SK-N-SH treated with all-trans-retinoic acid at 6 μM for 48 hours (cell line): ENCODE results near the gene GSTO2.
"Not testable (repeated sequence)": the region's sequence is repeated elsewhere in the genome, so short reads cannot be mapped to it uniquely, and the experiment has no call there.

Experiments
- ATAC-seq: fragments of 200-7000 bp; cut with Tn5 transposase; 3 replicates; pipeline ENCODE4 v1.9.1; 2020; ENCODE audit warnings: mild to moderate bottlenecking, moderate library complexity
- ARNTL ChIP-seq: fragments of 450-650 bp; formaldehyde crosslinking; IDR thresholded peaks from 2 replicates; pipeline ENCODE4 v1.5.0; 2020; ENCODE audit warnings: low read depth, mild to moderate bottlenecking, moderate library complexity, borderline replicate concordance
- BACH2 ChIP-seq: fragments of 250-450 bp; sonication (Bioruptor Pico); IDR thresholded peaks from 2 replicates; pipeline ENCODE4 v1.9.0; 2021; ENCODE audit warnings: mild to moderate bottlenecking, borderline replicate concordance
- CSDC2 ChIP-seq: fragments of 250-450 bp; sonication (Bioruptor Pico); IDR thresholded peaks from 2 replicates; pipeline ENCODE4 v1.5.0; 2020; ENCODE audit warnings: mild to moderate bottlenecking, moderate library complexity
- ESRRG ChIP-seq: fragments of 250-450 bp; sonication (Bioruptor Pico); IDR thresholded peaks from 2 replicates; pipeline ENCODE4 v1.6.1; 2021; ENCODE audit warnings: mild to moderate bottlenecking
- GLIS3 ChIP-seq: fragments of 250-450 bp; sonication (Bioruptor Pico); IDR thresholded peaks from 2 replicates; pipeline ENCODE4 v1.5.0; 2020; ENCODE audit warnings: mild to moderate bottlenecking, moderate library complexity
- ISL1 ChIP-seq: fragments of 250-450 bp; sonication (Bioruptor Pico); IDR thresholded peaks from 2 replicates; pipeline ENCODE4 v2.1.2; 2022; ENCODE audit warnings: mild to moderate bottlenecking, moderate library complexity
- OSR1 ChIP-seq: fragments of 250-450 bp; sonication (Bioruptor Pico); IDR thresholded peaks from 2 replicates; pipeline ENCODE4 v1.8.0; 2022; ENCODE audit warnings: moderate library complexity, mild to moderate bottlenecking, inconsistent platforms
- RARB ChIP-seq: fragments of 250-450 bp; sonication (Bioruptor Pico); IDR thresholded peaks from 2 replicates; pipeline ENCODE4 v1.8.0; 2021; ENCODE audit warnings: mild to moderate bottlenecking, moderate library complexity
- TCF4 ChIP-seq: fragments of 250-450 bp; sonication (Bioruptor Pico); IDR thresholded peaks from 2 replicates; pipeline ENCODE4 v1.8.0; 2021; ENCODE audit warnings: mild to moderate bottlenecking, moderate library complexity, borderline replicate concordance
- TOX ChIP-seq: fragments of 250-450 bp; sonication (Bioruptor Pico); IDR thresholded peaks from 2 replicates; pipeline ENCODE4 v1.8.0; 2021; ENCODE audit warnings: mild to moderate bottlenecking, moderate library complexity, borderline replicate concordance
- ZFP3 ChIP-seq: fragments of 250-450 bp; sonication (Bioruptor Pico); IDR thresholded peaks from 2 replicates; pipeline ENCODE4 v1.5.0; 2020; ENCODE audit warnings: mild to moderate bottlenecking, moderate library complexity
- ZFP30 ChIP-seq: fragments of 450-650 bp; formaldehyde crosslinking; IDR thresholded peaks from 2 replicates; pipeline ENCODE4 v1.5.0; 2022; ENCODE audit warnings: mild to moderate bottlenecking, moderate library complexity
- ZNF565 ChIP-seq: fragments of 450-650 bp; formaldehyde crosslinking; conservative IDR thresholded peaks from 2 replicates; pipeline ENCODE4 v1.5.0; 2020; ENCODE audit warnings: low read depth, mild to moderate bottlenecking, moderate library complexity
- ZNF70 ChIP-seq: fragments of 450-650 bp; formaldehyde crosslinking; IDR thresholded peaks from 2 replicates; pipeline ENCODE4 v1.5.0; 2020; ENCODE audit warnings: mild to moderate bottlenecking, moderate library complexity
- ZNF8 ChIP-seq: fragments of 450-650 bp; formaldehyde crosslinking; IDR thresholded peaks from 2 replicates; pipeline ENCODE4 v1.5.0; 2020; ENCODE audit warnings: mild to moderate bottlenecking, moderate library complexity
- TF ChIP-seq, protein P1 (sequence below): fragments of 250-450 bp; sonication (Bioruptor Pico); IDR thresholded peaks from 2 replicates; pipeline ENCODE4 v1.8.0; 2020; ENCODE audit warnings: mild to moderate bottlenecking, moderate library complexity, borderline replicate concordance
- TF ChIP-seq, protein P2 (sequence below): fragments of 250-450 bp; sonication (Bioruptor Pico); IDR thresholded peaks from 2 replicates; pipeline ENCODE4 v1.5.1; 2021; ENCODE audit warnings: mild to moderate bottlenecking, moderate library complexity
- TF ChIP-seq, protein P3 (sequence below): fragments of 250-450 bp; sonication (Bioruptor Pico); IDR thresholded peaks from 2 replicates; pipeline ENCODE4 v1.5.0; 2020; ENCODE audit warnings: mild to moderate bottlenecking, moderate library complexity
- TF ChIP-seq, protein P4 (sequence below): fragments of 250-450 bp; sonication (Bioruptor Pico); IDR thresholded peaks from 2 replicates; pipeline ENCODE4 v1.8.0; 2021; ENCODE audit warnings: low read depth, mild to moderate bottlenecking, moderate library complexity, borderline replicate concordance

Gene GSTO2

DNA sequence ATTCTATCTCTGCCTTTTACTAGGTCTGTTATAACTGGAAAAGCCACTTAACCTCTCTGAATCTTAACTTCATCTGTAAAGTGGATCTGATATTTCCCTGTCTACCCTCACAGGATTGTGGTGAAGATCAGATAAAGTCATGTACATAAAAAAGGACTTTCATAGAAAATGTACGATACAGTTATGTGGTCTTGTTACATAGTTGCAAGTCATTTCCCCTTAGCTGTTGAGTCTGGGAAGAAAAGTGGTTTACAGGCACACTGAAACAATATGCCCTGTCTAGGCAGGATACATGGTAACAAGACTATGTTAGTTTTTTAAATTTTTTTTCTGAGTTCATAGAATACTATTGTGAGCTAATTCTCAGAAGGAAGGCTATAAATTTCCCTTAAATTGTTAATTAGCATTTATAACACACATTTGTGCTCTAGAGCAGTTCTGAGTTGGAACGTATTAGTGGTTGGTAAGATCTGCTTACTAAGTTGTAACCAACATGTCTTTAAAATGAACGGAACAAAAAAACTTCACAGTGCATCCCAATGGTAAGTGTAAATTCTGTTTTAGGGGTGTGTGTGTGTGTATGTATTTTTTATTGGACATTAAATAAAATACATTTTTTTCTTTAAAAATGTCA lies 21.4 kb upstream of the GSTO2 start:
- ATAC-seq = no peak
- no peak for TF ChIP-seq BACH2 (CRISPR knock-in tag)
- no peak for TF ChIP-seq ARNTL (CRISPR knock-in tag)
- no peak for TF ChIP-seq TCF4
- no peak for TF ChIP-seq ESRRG (CRISPR knock-in tag)
- TF ChIP-seq, protein P1, sequence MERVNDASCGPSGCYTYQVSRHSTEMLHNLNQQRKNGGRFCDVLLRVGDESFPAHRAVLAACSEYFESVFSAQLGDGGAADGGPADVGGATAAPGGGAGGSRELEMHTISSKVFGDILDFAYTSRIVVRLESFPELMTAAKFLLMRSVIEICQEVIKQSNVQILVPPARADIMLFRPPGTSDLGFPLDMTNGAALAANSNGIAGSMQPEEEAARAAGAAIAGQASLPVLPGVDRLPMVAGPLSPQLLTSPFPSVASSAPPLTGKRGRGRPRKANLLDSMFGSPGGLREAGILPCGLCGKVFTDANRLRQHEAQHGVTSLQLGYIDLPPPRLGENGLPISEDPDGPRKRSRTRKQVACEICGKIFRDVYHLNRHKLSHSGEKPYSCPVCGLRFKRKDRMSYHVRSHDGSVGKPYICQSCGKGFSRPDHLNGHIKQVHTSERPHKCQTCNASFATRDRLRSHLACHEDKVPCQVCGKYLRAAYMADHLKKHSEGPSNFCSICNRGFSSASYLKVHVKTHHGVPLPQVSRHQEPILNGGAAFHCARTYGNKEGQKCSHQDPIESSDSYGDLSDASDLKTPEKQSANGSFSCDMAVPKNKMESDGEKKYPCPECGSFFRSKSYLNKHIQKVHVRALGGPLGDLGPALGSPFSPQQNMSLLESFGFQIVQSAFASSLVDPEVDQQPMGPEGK (CRISPR knock-in tag) = no peak
- TF ChIP-seq, protein P2, sequence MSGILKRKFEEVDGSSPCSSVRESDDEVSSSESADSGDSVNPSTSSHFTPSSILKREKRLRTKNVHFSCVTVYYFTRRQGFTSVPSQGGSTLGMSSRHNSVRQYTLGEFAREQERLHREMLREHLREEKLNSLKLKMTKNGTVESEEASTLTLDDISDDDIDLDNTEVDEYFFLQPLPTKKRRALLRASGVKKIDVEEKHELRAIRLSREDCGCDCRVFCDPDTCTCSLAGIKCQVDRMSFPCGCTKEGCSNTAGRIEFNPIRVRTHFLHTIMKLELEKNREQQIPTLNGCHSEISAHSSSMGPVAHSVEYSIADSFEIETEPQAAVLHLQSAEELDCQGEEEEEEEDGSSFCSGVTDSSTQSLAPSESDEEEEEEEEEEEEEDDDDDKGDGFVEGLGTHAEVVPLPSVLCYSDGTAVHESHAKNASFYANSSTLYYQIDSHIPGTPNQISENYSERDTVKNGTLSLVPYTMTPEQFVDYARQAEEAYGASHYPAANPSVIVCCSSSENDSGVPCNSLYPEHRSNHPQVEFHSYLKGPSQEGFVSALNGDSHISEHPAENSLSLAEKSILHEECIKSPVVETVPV (CRISPR knock-in tag) = no peak
- no peak for TF ChIP-seq ZFP3

DNA sequence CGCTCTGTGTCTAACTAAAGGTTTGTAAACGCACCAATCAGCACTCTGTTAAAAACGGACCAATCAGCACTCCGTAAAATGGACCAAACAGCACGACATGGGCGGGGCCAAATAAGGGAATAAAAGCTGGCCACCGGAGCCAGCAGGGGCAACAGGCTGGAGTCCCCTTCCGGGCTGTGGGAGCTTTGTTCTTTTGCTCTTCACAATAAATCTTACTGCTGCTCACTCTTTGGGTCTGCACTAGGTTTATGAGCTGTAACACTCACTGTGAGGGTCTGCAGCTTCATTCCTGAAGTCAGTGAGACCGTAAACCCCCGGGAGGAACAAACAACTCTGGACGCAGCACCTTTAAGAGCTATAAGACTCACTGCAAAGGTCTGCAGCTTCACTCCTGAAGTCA lies 20.1 kb upstream of the GSTO2 start:
- not testable (repeated sequence) for ATAC-seq

DNA sequence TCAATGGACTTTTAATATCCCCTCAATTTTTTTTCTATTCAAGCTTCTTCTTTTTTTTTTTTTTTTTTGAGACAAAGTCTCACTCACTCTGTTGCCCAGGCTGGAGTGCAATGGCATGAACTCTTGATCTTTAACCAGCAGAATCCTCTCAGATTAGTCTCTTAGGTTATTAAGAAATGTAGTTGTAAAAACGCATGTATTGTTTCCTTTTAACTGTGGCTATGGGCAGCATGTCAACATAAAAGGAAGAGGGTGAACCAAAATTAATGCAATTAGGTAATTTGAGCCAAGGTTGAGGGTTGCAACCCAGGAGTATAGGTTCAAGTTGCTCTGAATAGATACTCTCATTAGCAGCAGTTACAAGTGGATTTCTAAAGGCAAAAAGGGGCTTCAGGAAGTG lies 18.6 kb upstream of the GSTO2 start:
- TF ChIP-seq ISL1 (CRISPR knock-in tag) = no peak
- no peak for TF ChIP-seq TOX (CRISPR knock-in tag)
- no peak for TF ChIP-seq ZNF70 (CRISPR knock-in tag)
- TF ChIP-seq, protein P3, sequence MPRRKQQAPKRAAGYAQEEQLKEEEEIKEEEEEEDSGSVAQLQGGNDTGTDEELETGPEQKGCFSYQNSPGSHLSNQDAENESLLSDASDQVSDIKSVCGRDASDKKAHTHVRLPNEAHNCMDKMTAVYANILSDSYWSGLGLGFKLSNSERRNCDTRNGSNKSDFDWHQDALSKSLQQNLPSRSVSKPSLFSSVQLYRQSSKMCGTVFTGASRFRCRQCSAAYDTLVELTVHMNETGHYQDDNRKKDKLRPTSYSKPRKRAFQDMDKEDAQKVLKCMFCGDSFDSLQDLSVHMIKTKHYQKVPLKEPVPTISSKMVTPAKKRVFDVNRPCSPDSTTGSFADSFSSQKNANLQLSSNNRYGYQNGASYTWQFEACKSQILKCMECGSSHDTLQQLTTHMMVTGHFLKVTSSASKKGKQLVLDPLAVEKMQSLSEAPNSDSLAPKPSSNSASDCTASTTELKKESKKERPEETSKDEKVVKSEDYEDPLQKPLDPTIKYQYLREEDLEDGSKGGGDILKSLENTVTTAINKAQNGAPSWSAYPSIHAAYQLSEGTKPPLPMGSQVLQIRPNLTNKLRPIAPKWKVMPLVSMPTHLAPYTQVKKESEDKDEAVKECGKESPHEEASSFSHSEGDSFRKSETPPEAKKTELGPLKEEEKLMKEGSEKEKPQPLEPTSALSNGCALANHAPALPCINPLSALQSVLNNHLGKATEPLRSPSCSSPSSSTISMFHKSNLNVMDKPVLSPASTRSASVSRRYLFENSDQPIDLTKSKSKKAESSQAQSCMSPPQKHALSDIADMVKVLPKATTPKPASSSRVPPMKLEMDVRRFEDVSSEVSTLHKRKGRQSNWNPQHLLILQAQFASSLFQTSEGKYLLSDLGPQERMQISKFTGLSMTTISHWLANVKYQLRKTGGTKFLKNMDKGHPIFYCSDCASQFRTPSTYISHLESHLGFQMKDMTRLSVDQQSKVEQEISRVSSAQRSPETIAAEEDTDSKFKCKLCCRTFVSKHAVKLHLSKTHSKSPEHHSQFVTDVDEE = no peak
- TF ChIP-seq BACH2 (CRISPR knock-in tag) = no peak
- no peak for TF ChIP-seq GLIS3 (CRISPR knock-in tag)
- TF ChIP-seq, protein P2 (CRISPR knock-in tag) = no peak
- TF ChIP-seq, protein P4, sequence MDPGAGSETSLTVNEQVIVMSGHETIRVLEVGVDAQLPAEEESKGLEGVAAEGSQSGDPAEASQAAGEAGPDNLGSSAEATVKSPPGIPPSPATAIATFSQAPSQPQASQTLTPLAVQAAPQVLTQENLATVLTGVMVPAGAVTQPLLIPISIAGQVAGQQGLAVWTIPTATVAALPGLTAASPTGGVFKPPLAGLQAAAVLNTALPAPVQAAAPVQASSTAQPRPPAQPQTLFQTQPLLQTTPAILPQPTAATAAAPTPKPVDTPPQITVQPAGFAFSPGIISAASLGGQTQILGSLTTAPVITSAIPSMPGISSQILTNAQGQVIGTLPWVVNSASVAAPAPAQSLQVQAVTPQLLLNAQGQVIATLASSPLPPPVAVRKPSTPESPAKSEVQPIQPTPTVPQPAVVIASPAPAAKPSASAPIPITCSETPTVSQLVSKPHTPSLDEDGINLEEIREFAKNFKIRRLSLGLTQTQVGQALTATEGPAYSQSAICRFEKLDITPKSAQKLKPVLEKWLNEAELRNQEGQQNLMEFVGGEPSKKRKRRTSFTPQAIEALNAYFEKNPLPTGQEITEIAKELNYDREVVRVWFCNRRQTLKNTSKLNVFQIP = no peak
- no peak for TF ChIP-seq OSR1 (CRISPR knock-in tag)
- TF ChIP-seq ZFP30 (CRISPR knock-in tag) = no peak
- TF ChIP-seq ZNF8 (CRISPR knock-in tag) = no peak
- no peak for TF ChIP-seq ESRRG (CRISPR knock-in tag)
- TF ChIP-seq, all 23 proteins: peak for 0
- no peak for ATAC-seq

DNA sequence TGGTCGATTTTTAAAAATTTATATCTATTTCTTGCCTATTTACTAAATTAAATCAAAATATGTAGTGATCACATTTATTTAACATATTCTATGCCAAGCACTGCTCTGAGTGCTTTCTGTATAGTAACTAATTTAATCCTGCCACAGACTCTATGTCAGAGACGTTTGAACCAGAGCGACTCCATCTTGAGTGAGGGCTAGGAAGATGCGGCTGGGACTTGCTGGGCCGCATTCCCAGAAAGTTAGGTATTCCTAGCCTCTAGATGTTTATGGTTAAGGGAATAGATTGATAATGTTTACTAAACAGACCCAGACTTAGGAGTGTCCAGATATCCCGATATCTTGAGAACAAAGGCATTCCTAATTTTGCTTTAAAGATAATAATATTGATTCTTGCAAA lies 17.5 kb upstream of the GSTO2 start:
- TF ChIP-seq, protein P2 (CRISPR knock-in tag) = no peak
- TF ChIP-seq ARNTL (CRISPR knock-in tag) (no peak), BACH2 (CRISPR knock-in tag) (no peak), RARB (CRISPR knock-in tag) (no peak), ISL1 (CRISPR knock-in tag) (no peak), CSDC2 (CRISPR knock-in tag) (no peak), ZNF565 (CRISPR knock-in tag) (no peak)
- no peak for ATAC-seq
